ENCODE data around the gene NDEL1.

Gene NDEL1

DNA sequence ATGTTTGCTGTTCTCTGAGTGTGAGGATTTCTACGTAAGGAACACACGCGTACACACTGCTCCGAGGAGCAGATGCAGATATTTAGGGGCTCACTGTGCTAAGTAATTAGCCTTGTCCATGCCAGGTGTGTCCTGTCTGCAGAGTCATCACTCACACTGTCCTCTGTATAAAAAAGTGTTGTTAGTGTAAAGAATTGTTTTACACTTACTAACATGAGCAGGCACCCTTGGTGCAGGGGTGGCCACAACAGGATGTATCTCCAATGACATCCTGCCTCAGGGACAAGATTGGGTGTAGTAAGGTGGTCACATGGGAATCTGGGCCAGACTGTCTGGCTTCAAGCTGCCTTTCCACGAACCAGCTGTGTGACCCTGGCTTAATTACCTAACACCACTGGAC is 63.9 kb downstream of the NDEL1 start:
- H3K4me3 ChIP-seq (replicated peaks; ENCODE audit: low read depth, low read length): no peak overlapping the region
- TF ChIP-seq, protein P1, sequence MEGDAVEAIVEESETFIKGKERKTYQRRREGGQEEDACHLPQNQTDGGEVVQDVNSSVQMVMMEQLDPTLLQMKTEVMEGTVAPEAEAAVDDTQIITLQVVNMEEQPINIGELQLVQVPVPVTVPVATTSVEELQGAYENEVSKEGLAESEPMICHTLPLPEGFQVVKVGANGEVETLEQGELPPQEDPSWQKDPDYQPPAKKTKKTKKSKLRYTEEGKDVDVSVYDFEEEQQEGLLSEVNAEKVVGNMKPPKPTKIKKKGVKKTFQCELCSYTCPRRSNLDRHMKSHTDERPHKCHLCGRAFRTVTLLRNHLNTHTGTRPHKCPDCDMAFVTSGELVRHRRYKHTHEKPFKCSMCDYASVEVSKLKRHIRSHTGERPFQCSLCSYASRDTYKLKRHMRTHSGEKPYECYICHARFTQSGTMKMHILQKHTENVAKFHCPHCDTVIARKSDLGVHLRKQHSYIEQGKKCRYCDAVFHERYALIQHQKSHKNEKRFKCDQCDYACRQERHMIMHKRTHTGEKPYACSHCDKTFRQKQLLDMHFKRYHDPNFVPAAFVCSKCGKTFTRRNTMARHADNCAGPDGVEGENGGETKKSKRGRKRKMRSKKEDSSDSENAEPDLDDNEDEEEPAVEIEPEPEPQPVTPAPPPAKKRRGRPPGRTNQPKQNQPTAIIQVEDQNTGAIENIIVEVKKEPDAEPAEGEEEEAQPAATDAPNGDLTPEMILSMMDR (IDR thresholded peaks at IDR 0.05; ENCODE audit: low read depth, low read length, missing control alignments): no peak
- no peak for DNase-seq (ENCODE audit: extremely low read depth, low read depth)

DNA sequence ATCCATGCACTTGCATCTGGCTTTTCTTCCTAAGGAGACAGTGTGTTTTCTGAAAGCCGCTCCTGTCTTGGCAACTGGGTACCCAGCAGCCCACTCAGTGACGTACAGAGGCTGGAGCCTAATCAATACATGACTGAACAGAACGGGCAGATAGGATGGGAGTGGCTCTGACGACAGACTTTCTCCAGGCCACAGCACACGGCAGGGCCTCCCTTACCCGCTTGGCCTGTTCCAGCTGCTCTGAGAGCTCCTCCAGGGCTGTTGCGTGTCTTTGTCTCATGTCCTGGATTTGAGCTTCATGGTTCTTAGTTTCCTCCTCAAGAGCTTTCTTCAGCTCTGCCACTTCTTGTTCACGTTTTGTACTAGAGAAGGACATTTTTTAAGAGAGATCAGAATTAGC is 64.9 kb downstream of the NDEL1 start:
- TF ChIP-seq, protein P1 (IDR thresholded peaks at IDR 0.05; ENCODE audit: low read depth, low read length, missing control alignments): no peak
- H3K4me3 ChIP-seq (replicated peaks; ENCODE audit: low read depth, low read length): no peak overlapping the region

DNA sequence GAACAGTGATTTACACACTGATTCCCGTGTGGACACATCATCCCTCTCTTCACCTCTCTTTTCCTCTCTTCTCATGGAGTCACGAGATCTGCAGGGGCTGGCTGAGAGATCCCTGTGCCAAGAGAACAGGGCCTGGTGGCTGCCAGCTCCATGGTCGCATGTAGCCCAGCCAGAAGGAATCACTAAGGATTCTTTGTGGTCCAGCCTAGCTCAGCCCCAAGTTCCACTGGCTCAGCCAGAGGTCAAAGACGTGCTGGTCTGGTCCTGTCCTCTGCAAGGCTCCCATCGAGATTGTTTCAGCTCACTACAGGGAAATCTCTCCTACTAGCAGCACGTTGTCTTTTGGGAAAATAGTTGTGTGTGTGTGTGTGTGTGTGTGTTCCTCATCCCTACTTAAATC is 66.4 kb downstream of the NDEL1 start:
- DNase-seq (ENCODE audit: extremely low read depth, low read depth): no peak
- TF ChIP-seq, protein P1 (IDR thresholded peaks at IDR 0.05; ENCODE audit: low read depth, low read length, missing control alignments): no peak
- H3K4me3 ChIP-seq (replicated peaks; ENCODE audit: low read depth, low read length): no peak overlapping the region

More for the DNA sequence above, 64.9 kb downstream of the NDEL1 start:
- no peak for DNase-seq (ENCODE audit: extremely low read depth, low read depth)

DNA sequence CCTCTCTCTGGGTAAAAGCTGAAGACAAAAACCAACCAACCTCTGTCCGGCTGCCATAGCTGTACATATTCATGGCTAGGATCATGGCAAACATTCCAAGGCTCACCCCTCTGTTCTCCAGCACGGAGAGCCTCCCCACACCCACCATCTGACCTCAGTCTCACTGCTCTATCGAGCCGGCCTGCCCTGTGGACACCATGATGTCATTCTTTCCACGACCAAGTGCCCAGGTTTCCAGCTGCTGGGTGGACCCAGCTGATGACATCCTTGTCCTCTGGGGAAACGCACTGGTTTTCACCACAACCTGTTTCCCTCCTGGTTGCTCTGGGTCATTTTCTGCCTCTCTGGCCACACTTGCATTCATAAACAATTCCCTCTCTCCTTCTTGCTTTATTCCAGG is 67.7 kb downstream of the NDEL1 start:
- TF ChIP-seq, protein P1 (IDR thresholded peaks at IDR 0.05; ENCODE audit: low read depth, low read length, missing control alignments): no peak
- DNase-seq (ENCODE audit: extremely low read depth, low read depth): no peak
- H3K4me3 ChIP-seq (replicated peaks; ENCODE audit: low read depth, low read length): no peak overlapping the region

DNA sequence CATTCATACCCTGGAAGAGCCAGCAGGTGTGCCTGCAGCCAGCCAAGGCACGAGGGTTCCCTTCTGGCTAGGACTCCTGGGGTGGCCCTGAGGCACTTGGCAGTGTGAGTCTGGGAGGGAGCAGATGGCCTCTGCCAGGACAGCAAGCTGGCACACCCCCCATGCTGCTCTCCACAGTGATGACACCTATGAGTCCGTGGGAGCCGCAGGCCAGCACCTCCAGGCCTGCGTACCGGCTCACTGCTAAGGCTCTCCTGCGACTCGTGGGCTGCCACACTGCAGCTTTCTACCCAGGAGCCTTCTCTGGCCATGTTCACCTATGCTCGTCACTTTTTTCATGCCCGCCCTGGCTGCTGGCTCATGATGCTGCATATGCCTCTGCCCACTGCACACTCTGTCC is 68.1 kb downstream of the NDEL1 start:
- TF ChIP-seq, protein P1 (IDR thresholded peaks at IDR 0.05; ENCODE audit: low read depth, low read length, missing control alignments): no peak
- DNase-seq (ENCODE audit: extremely low read depth, low read depth): no peak
- H3K4me3 ChIP-seq (replicated peaks; ENCODE audit: low read depth, low read length): no peak overlapping the region

DNA sequence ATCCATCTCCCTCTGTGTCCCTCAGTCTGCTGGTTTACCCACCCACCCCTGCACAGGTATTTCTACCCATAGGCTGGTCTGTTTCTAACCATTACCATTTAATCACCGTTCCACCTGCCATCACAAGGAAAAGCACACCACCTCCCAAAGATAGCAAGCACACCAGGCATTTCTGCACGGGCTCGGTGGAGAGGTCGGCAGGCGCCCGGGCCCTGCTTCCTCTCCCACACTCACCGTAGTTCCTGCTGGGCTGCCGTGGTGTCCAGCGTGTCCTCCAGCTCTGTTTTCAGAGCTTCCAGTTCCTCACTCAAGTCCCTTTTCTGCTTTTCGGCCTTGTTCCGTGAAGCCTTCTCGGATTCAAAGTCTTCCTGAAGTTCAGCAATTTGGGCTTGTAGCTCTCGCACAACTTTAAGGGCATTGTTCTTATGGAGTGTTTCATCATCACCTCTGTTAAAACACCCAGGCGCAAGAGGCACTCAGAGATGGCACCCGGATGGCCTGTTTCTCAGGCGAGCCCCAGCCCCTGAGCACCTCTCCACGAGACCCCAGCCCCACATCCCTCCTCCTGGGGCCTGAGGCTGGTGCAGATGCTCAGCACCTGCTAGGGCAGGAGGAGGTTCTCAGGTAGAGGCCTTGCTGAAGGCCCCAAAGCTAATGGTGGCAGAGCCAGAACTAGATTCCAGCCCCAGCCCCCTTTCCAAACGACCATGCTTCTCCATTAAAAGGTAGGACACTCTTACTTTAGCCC is 69.0 kb downstream of the NDEL1 start:
- TF ChIP-seq, protein P1 (IDR thresholded peaks at IDR 0.05; ENCODE audit: low read depth, low read length, missing control alignments): no peak
- H3K4me3 ChIP-seq (replicated peaks; ENCODE audit: low read depth, low read length): no peak overlapping the region
- no peak for DNase-seq (ENCODE audit: extremely low read depth, low read depth)

DNA sequence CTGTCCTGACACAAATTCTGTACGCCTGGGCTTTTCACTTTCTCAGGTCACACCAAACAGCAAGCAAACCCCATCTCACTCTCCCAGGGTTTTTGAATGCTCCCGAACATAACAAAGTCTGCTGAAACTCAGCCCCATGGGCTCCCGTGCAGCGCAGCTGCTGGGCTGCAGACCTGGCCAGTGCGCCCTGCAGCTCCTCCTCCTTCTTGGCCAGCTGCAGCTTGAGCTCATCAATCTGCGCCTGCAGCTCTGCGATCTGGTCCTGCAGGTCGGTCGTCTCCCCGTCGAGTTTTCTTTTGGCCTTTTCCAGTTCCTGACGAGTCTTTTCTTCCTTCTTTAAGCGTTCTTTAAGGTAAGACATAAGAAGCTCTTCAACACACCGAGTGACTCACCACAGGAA is 70.5 kb downstream of the NDEL1 start:
- no peak for DNase-seq (ENCODE audit: extremely low read depth, low read depth)
- TF ChIP-seq, protein P1 (IDR thresholded peaks at IDR 0.05; ENCODE audit: low read depth, low read length, missing control alignments): no peak
- no peak overlapping the region for H3K4me3 ChIP-seq (replicated peaks; ENCODE audit: low read depth, low read length)

Data from HFF-Myc (cell line).